Progenitor cell of endocrine pancreas (in vitro differentiated cells): ENCODE measurements around the gene SERPINI1. TPM values are rescaled to one million over a fixed set of nuclear protein-coding genes. Genes with fewer than 3 reads are reported as not detected.

ENCODE experiments used
- DNase-seq: peaks from one replicate; pipeline ENCODE4 v3.0.0; 2021; ENCODE audit warnings: low spot score; ENCODE audit not compliant: unreplicated experiment
- H3K27ac Mint-ChIP-seq: 2 replicates; pipeline ENCODE4 v1.8.0; 2021; ENCODE audit warnings: mild to moderate bottlenecking, moderate library complexity, mixed read lengths
- H3K27me3 Mint-ChIP-seq: 2 replicates; pipeline ENCODE4 v1.8.0; 2021; ENCODE audit warnings: mixed read lengths
- H3K36me3 Mint-ChIP-seq: 2 replicates; pipeline ENCODE4 v1.8.0; 2022; ENCODE audit warnings: mixed read lengths; ENCODE audit not compliant: insufficient read depth
- H3K4me1 Mint-ChIP-seq: 2 replicates; pipeline ENCODE4 v1.8.0; 2021; ENCODE audit warnings: low read depth, mixed read lengths
- H3K4me3 Mint-ChIP-seq: 2 replicates; pipeline ENCODE4 v1.8.0; 2021; ENCODE audit warnings: low read depth, mild to moderate bottlenecking, moderate library complexity, mixed read lengths
- H3K9me3 Mint-ChIP-seq: 2 replicates; pipeline ENCODE4 v1.8.0; 2021; ENCODE audit warnings: low read depth, mixed read lengths
- total RNA-seq: library from RNA; stranded (reverse); gene quantifications from 2 replicates; pipeline ENCODE4 v1.2.1, GENCODE V29; 2021
- TF ChIP-seq, protein P1 (sequence below): fragments of 200-600 bp; sonication (generic); IDR thresholded peaks from one replicate; pipeline ENCODE4 v1.5.0; 2021; ENCODE audit warnings: antibody characterized with exemption, mild to moderate bottlenecking; ENCODE audit not compliant: unreplicated experiment

Gene SERPINI1
- total RNA-seq, 1 donor from 2014 or later = 10.7 TPM

DNA sequence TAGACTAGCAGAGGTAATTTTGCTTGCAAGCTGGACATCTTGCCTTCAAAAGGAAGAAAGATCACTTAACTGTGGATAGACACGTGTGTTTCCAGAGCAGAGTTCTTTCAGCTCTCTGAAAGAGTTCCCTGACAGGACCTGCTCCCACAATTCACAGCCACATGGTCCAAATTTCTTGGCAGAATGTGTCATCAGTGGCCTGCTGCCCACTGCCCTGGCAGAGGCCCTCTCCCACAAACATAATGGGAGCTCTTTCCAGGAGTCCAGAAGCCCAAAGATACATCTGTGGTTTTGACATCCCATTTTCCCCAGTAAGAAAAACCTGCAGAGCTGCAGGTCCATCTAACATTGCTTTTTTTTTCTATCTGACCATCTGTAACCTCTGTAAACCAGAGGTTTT lies 48.3 kb downstream of the SERPINI1 start:
- TF ChIP-seq, protein P1, sequence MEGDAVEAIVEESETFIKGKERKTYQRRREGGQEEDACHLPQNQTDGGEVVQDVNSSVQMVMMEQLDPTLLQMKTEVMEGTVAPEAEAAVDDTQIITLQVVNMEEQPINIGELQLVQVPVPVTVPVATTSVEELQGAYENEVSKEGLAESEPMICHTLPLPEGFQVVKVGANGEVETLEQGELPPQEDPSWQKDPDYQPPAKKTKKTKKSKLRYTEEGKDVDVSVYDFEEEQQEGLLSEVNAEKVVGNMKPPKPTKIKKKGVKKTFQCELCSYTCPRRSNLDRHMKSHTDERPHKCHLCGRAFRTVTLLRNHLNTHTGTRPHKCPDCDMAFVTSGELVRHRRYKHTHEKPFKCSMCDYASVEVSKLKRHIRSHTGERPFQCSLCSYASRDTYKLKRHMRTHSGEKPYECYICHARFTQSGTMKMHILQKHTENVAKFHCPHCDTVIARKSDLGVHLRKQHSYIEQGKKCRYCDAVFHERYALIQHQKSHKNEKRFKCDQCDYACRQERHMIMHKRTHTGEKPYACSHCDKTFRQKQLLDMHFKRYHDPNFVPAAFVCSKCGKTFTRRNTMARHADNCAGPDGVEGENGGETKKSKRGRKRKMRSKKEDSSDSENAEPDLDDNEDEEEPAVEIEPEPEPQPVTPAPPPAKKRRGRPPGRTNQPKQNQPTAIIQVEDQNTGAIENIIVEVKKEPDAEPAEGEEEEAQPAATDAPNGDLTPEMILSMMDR = no peak
- no peak overlapping the region for H3K4me3 Mint-ChIP-seq
- peaks cover 8% of the 10 kb centered on the region for H3K4me1 Mint-ChIP-seq
- no peak for DNase-seq
- no peaks in the 10 kb centered on the region for H3K9me3 Mint-ChIP-seq
- H3K36me3 Mint-ChIP-seq = no peaks in the 10 kb centered on the region
- H3K27me3 Mint-ChIP-seq = no peaks in the 10 kb centered on the region
- no peak overlapping the region for H3K27ac Mint-ChIP-seq

DNA sequence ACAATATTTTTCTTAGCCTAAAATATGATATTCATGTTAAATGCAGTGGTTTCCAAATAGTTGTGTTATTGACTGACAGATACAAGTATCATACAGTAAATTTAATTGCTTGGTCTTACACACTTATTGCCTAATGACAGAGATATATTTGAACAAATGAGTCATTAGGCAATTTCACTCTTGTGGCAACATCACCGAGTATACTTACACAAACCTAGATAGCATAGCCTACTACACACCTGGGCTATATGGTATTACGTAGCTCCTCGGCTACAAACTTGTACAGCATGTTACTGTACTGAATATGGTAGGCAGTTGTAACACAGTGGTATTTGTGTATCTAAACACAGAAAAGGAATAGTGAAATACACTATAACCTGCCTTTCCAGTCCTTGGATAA lies 50.3 kb downstream of the SERPINI1 start:
- Mint-ChIP-seq H3K27ac (no peak overlapping the region), H3K4me1 (peaks cover 15% of the 10 kb centered on the region), H3K36me3 (no peaks in the 10 kb centered on the region), H3K9me3 (no peaks in the 10 kb centered on the region), H3K27me3 (no peaks in the 10 kb centered on the region), H3K4me3 (no peak overlapping the region)
- TF ChIP-seq, protein P1 = no peak
- no peak for DNase-seq

DNA sequence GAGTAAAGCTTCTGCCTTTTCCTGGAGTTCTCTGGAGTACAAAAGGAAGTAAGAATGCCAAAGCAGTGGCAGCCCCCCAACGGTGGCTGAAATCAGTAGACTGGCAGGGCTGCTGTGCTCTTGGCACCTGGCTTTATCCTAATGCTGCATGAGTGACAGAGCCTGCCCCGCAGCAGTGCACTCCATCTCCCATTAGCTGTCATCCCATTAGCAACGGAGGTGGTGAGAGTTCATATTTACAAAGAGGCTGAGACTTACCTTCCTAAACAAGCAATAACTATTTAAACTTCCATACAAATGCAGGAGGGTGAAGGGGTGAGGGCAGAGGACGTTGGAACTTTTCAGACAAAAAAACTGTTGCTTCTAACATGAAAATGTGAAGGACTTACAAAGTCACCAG lies 51.9 kb downstream of the SERPINI1 start:
- H3K4me3 Mint-ChIP-seq = no peak overlapping the region
- TF ChIP-seq, protein P1 = no peak
- no peak overlapping the region for H3K27ac Mint-ChIP-seq
- peaks cover 15% of the 10 kb centered on the region for H3K4me1 Mint-ChIP-seq
- H3K36me3 Mint-ChIP-seq = no peaks in the 10 kb centered on the region
- DNase-seq = no peak
- no peaks in the 10 kb centered on the region for H3K27me3 Mint-ChIP-seq
- H3K9me3 Mint-ChIP-seq = no peaks in the 10 kb centered on the region

DNA sequence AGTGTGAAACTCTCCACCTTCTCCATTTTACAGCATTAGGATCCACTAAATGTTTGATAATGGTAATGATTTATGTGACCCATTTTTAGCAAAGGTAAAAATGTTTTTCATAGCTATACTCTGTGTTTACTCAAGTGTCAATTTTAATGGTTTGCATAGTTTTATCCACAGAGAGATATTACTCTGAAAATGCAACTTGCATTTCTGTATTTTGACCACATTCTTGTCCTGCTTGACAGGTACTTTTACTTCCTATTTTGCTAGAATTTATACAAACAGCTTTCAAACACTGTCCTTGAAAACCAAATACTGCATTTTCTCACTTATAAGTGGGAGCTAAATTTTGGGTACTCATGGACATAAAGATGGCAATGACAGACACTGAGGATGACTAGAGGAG lies 62.9 kb downstream of the SERPINI1 start:
- Mint-ChIP-seq H3K9me3 (peaks cover 3% of the 10 kb centered on the region), H3K27ac (no peak overlapping the region), H3K36me3 (no peaks in the 10 kb centered on the region), H3K27me3 (no peaks in the 10 kb centered on the region), H3K4me3 (no peak overlapping the region), H3K4me1 (no peaks in the 10 kb centered on the region)
- no peak for DNase-seq
- TF ChIP-seq, protein P1 = no peak

DNA sequence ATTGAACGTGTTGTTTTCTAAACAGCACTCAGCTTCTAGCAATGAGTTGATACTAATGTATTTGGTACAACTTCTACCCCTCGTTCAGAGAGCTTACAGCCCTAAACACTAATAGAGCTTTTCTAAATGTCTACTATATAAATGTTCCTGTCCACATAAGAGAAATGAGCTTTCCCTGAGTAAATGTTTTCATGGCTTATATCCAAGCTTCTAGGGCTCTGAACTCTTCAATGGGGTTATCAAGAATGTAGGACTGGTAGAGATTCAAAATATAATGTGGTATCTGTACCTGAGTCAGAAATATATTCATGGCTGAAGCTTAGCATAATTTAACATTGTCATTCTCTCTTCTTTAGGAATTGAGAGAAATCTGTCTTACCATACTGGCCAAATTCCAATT lies 73.4 kb downstream of the SERPINI1 start:
- peaks cover 8% of the 10 kb centered on the region for H3K4me1 Mint-ChIP-seq
- H3K27ac Mint-ChIP-seq = no peak overlapping the region
- TF ChIP-seq, protein P1 = no peak
- H3K27me3 Mint-ChIP-seq = no peaks in the 10 kb centered on the region
- DNase-seq = no peak
- no peak overlapping the region for H3K4me3 Mint-ChIP-seq
- H3K36me3 Mint-ChIP-seq = no peaks in the 10 kb centered on the region
- no peaks in the 10 kb centered on the region for H3K9me3 Mint-ChIP-seq
